B cell (primary cell): ENCODE data around the gene CPED1. TPM values are rescaled to one million over a fixed set of nuclear protein-coding genes. Genes with fewer than 3 reads are reported as not detected.

Experiments used
- ATAC-seq: fragments of 200-7000 bp; cut with Tn5 transposase; one replicate; pipeline ENCODE4 v1.10.0; 2021; ENCODE audit warnings: low read depth, mild to moderate bottlenecking, moderate number of reproducible peaks, moderate library complexity
- CTCF ChIA-PET: fragments of 350-600 bp; sonication (Branson Sonifier 250); formaldehyde crosslinking; loops from one replicate; lab custom pipeline; 2021; ENCODE audit warnings: antibody characterized with exemption, inconsistent platforms; lab: Charles Lee
- POLR2A ChIA-PET: fragments of 350-600 bp; sonication (Branson Sonifier 250); formaldehyde crosslinking; loops from one replicate; lab custom pipeline; 2021; ENCODE audit warnings: antibody characterized with exemption; lab: Charles Lee
- DNase-seq: peaks from one replicate; pipeline ENCODE4 v3.0.0; 2013
- H2AFZ ChIP-seq: 2 replicates; pipeline ENCODE4 v1.6.1; 2012; ENCODE audit warnings: mild to moderate bottlenecking, low read depth, low read length; ENCODE audit not compliant: insufficient read depth, poor library complexity, severe bottlenecking
- H3K27ac ChIP-seq, 2 donors: 1 replicate in 1 of 2; 2 replicates in 1 of 2; pipeline ENCODE4 v1.5.1; 2012 to 2013; ENCODE audit warnings: low read length in 2 of 2, mild to moderate bottlenecking in 2 of 2, moderate library complexity in 1 of 2
- H3K27me3 ChIP-seq, 4 experiments: fragments of 200-600 bp in 1 of 4; sonication (generic) in 1 of 4; replicated peaks in 1 of 4; 1 replicate in 2 of 4; 2 replicates in 2 of 4; pipeline versions ENCODE4 v1.6.1 to v1.7.0; 2013 to 2016; ENCODE audit warnings: low read length in 3 of 4, mild to moderate bottlenecking in 2 of 4, mixed read lengths in 1 of 4, moderate library complexity in 1 of 4; ENCODE audit not compliant: insufficient read depth in 4 of 4, control insufficient read depth in 3 of 4; ENCODE audit errors: control extremely low read depth in 1 of 4
- H3K36me3 ChIP-seq, 2 experiments: replicated peaks in 1 of 2; 1 replicate in 1 of 2; 2 replicates in 1 of 2; pipeline versions ENCODE4 v1.6.1 to v1.7.1; 2013; ENCODE audit warnings: low read length in 1 of 2; ENCODE audit not compliant: insufficient read depth in 2 of 2, control insufficient read depth in 1 of 2; ENCODE audit errors: control extremely low read depth in 1 of 2, extremely low read depth in 1 of 2
- H3K4me1 ChIP-seq, 2 donors: fragments of 200-600 bp in 1 of 2; sonication (generic) in 1 of 2; 1 replicate in 1 of 2; 2 replicates in 1 of 2; pipeline versions ENCODE4 v1.5.1 to v1.6.1; 2013 to 2017; ENCODE audit warnings: low read length in 2 of 2; ENCODE audit not compliant: control insufficient read depth in 2 of 2, insufficient read depth in 2 of 2
- H3K4me2 ChIP-seq: replicated peaks from 2 replicates; pipeline ENCODE3; 2012; ENCODE audit warnings: mild to moderate bottlenecking, low read depth, low read length; ENCODE audit not compliant: poor library complexity, severe bottlenecking
- H3K4me3 ChIP-seq, 5 experiments: fragments of 200-600 bp in 1 of 5; sonication (generic) in 1 of 5; 1 replicate in 3 of 5; 2 replicates in 2 of 5; pipeline versions ENCODE4 v1.5.1 to v1.7.0; 2011 to 2016; ENCODE audit warnings: low read length in 4 of 5, mild to moderate bottlenecking in 4 of 5, low read depth in 2 of 5, control low read depth in 1 of 5, moderate library complexity in 1 of 5; ENCODE audit not compliant: insufficient read depth in 1 of 5; ENCODE audit errors: control extremely low read depth in 1 of 5, extremely low read depth in 1 of 5
- H3K79me2 ChIP-seq: fragments of 200-600 bp; sonication (generic); one replicate; pipeline ENCODE4 v1.6.0; 2016; ENCODE audit warnings: low read length; ENCODE audit not compliant: control insufficient read depth, insufficient read depth
- H3K9ac ChIP-seq: fragments of 200-600 bp; sonication (generic); 2 replicates; pipeline ENCODE4 v1.6.1; 2017; ENCODE audit warnings: mild to moderate bottlenecking, low read length, moderate library complexity
- H3K9me3 ChIP-seq, 3 donors: one replicate each; pipeline versions ENCODE4 v1.6.1 to v1.7.1; 2013; ENCODE audit warnings: low read length in 2 of 3; ENCODE audit not compliant: control insufficient read depth in 2 of 3, insufficient read depth in 1 of 3; ENCODE audit errors: control extremely low read depth in 1 of 3
- H4K20me1 ChIP-seq: 2 replicates; pipeline ENCODE4 v1.6.0; 2012; ENCODE audit warnings: mild to moderate bottlenecking, low read length; ENCODE audit not compliant: insufficient read depth, control insufficient read depth, poor library complexity, severe bottlenecking
- H3K27ac Mint-ChIP-seq: one replicate; pipeline ENCODE4 v1.8.0; 2021; ENCODE audit warnings: mixed read lengths
- H3K27me3 Mint-ChIP-seq: one replicate; pipeline ENCODE4 v1.8.0; 2021; ENCODE audit warnings: mixed read lengths
- H3K4me1 Mint-ChIP-seq: one replicate; pipeline ENCODE4 v1.8.0; 2021; ENCODE audit warnings: mixed read lengths
- H3K4me3 Mint-ChIP-seq: one replicate; pipeline ENCODE4 v1.8.0; 2021; ENCODE audit warnings: mixed read lengths
- H3K9me3 Mint-ChIP-seq: one replicate; pipeline ENCODE4 v1.8.0; 2022; ENCODE audit warnings: mixed read lengths; ENCODE audit not compliant: insufficient read depth
- EZH2 ChIP-seq: IDR thresholded peaks from 2 replicates; pipeline ENCODE4 v1.6.1; 2012; ENCODE audit warnings: borderline replicate concordance, low read depth, mild to moderate bottlenecking, moderate library complexity, low read length; ENCODE audit not compliant: insufficient read depth, poor library complexity, severe bottlenecking
- WGBS: methylation state at CpG from one replicate; pipeline ENCODE4 v1.1.5; 2013; ENCODE audit warnings: missing lambda C conversion rate; ENCODE audit not compliant: insufficient coverage; 5-methylcytosine and 5-hydroxymethylcytosine counted together
- intact Hi-C: fragments of 100-400 bp; cut with micrococcal nuclease; formaldehyde crosslinking; loops from one replicate; pipeline ENCODE4 v1.10.0; 2022
- polyA plus RNA-seq: library from polyadenylated mRNA; depleted of rRNA; stranded (reverse); fragments of >200 nt; gene quantifications from 2 replicates; pipeline ENCODE4 v1.2.3, GENCODE V29; 2012
- total RNA-seq, 2 donors: library from RNA; stranded (reverse); fragments of 120-200 nt in 1 of 2; gene quantifications; 1 replicate in 1 of 2; 2 replicates in 1 of 2; pipeline versions ENCODE4 v1.2.3 to v1.2.4, GENCODE V29; 2013 to 2022
- TF ChIP-seq, protein P1 (sequence below): fragments of 200-600 bp; IDR thresholded peaks from one replicate; pipeline ENCODE4 v1.8.0; 2022; ENCODE audit warnings: antibody characterized with exemption, mild to moderate bottlenecking

The CPED1 gene
- total and polyA plus RNA-seq, 2 donors (not counting 1 experiment from before 2014, with no cell fraction given): 0.44 to 3.8 TPM

DNA sequence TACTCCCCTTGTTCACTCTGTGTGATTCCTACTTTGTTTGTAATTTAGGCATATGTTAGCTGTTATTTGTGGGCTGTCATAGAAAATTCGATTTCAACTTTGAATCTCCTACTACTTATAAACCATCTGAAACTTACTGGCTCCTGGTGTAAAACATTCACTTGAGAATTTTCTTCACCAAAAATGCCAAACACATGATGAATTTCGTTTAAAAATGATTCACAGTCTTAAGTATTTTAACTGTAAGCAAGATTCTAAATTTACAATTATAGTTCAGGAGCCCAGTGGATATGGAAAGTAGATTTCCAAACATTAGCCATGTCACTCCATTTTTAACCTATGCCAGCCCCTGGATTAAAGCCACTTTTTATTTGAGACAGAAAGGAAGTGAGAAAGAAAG, 3.1 kb downstream of the CPED1 start:
- Histone ChIP-seq H3K27ac (no peak overlapping the region), H3K36me3 (no peaks in the 10 kb centered on the region), H3K4me3 (no peak overlapping the region), H3K9ac (no peak overlapping the region), H3K4me1 (peaks cover 34 to 39% of the 10 kb centered on the region in 2 donors), H2AFZ (no peak overlapping the region), H3K4me2 (no peak overlapping the region), H3K79me2 (no peaks in the 10 kb centered on the region), H3K27me3 (peaks cover 0 to 20% (median 16%) of the 10 kb centered on the region in 4 experiments), H3K9me3 (no peaks in the 10 kb centered on the region), H4K20me1 (no peaks in the 10 kb centered on the region)
- Mint-ChIP-seq H3K27ac (no peak overlapping the region), H3K4me1 (peaks cover 33% of the 10 kb centered on the region), H3K9me3 (no peaks in the 10 kb centered on the region), H3K4me3 (no peak overlapping the region), H3K27me3 (peaks cover 50% of the 10 kb centered on the region)
- no CpG with 5 or more reads among the region's 2 CpGs for WGBS
- DNase-seq (no peak), ATAC-seq (no peak)
- ChIA-PET POLR2A (no interaction called here), CTCF (interaction anchor here (1.1 to 7.3 kb wide), 2 partner anchors 9 to 90 kb away, joined by 4 to 85 read pairs; no protein-coding TSS in a partner anchor)
- no peak for TF ChIP-seq EZH2
- TF ChIP-seq, protein P1, sequence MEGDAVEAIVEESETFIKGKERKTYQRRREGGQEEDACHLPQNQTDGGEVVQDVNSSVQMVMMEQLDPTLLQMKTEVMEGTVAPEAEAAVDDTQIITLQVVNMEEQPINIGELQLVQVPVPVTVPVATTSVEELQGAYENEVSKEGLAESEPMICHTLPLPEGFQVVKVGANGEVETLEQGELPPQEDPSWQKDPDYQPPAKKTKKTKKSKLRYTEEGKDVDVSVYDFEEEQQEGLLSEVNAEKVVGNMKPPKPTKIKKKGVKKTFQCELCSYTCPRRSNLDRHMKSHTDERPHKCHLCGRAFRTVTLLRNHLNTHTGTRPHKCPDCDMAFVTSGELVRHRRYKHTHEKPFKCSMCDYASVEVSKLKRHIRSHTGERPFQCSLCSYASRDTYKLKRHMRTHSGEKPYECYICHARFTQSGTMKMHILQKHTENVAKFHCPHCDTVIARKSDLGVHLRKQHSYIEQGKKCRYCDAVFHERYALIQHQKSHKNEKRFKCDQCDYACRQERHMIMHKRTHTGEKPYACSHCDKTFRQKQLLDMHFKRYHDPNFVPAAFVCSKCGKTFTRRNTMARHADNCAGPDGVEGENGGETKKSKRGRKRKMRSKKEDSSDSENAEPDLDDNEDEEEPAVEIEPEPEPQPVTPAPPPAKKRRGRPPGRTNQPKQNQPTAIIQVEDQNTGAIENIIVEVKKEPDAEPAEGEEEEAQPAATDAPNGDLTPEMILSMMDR: no peak
- intact Hi-C loops: no loop called here

DNA sequence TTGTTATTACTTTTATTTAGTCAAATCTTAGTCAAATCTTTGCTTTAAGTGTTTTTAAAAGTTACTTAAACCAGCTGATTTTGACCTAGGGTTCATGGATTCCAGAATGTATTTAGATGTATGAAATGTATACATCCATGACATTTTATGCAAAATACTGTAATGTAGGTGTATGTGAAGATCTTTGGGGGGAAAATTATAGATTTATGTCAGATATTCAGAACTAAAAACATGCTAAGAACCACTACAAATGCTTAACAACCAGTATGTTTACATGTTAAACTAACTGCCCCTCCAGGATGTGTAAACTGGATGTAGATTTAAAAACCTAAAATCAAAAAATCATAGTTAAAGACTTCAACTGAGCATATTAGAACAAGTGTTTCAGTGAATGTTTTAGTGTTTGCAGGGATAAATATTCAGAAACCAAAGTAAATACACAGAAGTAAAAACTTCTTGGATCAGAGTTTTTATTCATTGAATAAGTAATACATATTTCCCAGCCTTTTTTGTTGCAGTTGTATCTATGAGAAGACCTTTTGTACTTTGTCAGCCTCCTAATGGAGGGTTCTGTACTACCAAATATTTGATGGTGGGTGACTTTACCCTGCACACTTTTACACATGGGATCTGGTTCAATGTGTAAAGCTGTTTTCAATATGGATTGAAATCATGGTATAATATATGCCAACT, 3.9 kb downstream of the CPED1 start:
- DNase-seq (no peak), ATAC-seq (no peak)
- Histone ChIP-seq H3K36me3 (no peaks in the 10 kb centered on the region), H3K27me3 (peaks cover 0 to 20% (median 16%) of the 10 kb centered on the region in 4 experiments), H3K9ac (no peak overlapping the region), H3K4me3 (no peak overlapping the region), H3K4me1 (peaks cover 37 to 43% of the 10 kb centered on the region in 2 donors), H3K79me2 (no peaks in the 10 kb centered on the region), H4K20me1 (no peaks in the 10 kb centered on the region), H3K4me2 (no peak overlapping the region), H3K27ac (no peak overlapping the region), H2AFZ (no peak overlapping the region), H3K9me3 (no peaks in the 10 kb centered on the region)
- H3K27me3 Mint-ChIP-seq: peaks cover 51% of the 10 kb centered on the region
- no peak for TF ChIP-seq EZH2
- TF ChIP-seq, protein P1: no peak
- peaks cover 37% of the 10 kb centered on the region for H3K4me1 Mint-ChIP-seq
- CTCF ChIA-PET: interaction anchor here (1.1 kb wide), 1 partner anchor 8 kb away, joined by 4 read pairs; no protein-coding TSS in a partner anchor
- intact Hi-C loops: no loop called here
- H3K27ac Mint-ChIP-seq: no peak overlapping the region
- POLR2A ChIA-PET: no interaction called here
- no peaks in the 10 kb centered on the region for H3K9me3 Mint-ChIP-seq
- H3K4me3 Mint-ChIP-seq: no peak overlapping the region
